ENCODE results near the gene GOLGA6L6. TPM values are rescaled to one million over a fixed set of nuclear protein-coding genes. Genes with fewer than 3 reads are reported as not detected.
"Not testable (repeated sequence)": the region's sequence is repeated elsewhere in the genome, so short reads cannot be mapped to it uniquely, and the experiment has no call there.

The GOLGA6L6 gene
- total RNA-seq, 4 donors from 2014 or later = not detected

DNA sequence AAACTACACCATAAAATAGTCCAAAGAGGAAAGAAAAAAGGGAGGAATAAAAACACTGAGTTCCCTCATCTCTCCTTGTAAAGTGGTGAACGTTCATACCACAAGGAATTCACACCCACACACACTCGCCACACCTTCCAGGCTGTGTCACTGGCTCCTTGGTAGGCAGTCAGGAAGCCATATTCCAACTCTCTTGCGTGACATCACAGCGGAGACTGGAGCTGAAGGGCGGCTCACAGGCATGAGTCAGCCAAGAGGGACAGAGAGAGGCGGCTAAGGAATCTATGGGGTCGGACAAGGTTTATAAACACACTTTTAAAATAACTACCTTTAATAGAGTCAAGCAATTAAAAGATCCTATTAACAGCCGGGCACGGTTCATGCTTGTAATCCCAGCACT lies 43.8 kb downstream of the GOLGA6L6 start:
- H3K4me3 ChIP-seq (replicated peaks in 1 of 3); H3K27ac ChIP-seq; DNase-seq; intact Hi-C loops (cut with DNase I); H3K36me3 ChIP-seq; H3K9me3 ChIP-seq; H3K4me1 ChIP-seq; H3K27me3 ChIP-seq: not testable (repeated sequence)
- WGBS, 2 donors = no CpG with 5 or more reads among the region's 9 CpGs

DNA sequence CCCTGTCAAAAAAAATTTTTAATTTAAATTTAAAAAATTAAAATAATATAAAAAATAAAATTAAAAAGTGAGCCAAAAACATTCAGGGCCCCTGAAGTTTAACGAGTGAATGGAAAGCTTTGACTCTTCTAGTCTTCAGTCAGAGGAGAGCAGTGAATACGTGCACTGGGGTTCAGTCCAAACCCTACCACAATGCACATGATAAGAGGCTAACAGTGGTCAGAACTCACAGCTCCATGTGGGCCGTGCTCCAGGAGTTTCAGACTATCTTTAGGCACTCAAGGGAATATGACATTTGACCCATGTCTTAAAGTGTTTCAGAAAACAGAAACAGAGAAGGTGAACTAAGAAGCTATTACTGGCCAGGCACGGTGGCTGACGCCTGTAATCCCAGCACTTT lies 48.6 kb downstream of the GOLGA6L6 start:
- H3K27ac ChIP-seq; H3K4me1 ChIP-seq; H3K9me3 ChIP-seq; H3K27me3 ChIP-seq; H3K36me3 ChIP-seq; intact Hi-C loops (cut with DNase I); H3K4me3 ChIP-seq (replicated peaks in 1 of 3); DNase-seq: not testable (repeated sequence)
- WGBS, 2 donors = no CpG with 5 or more reads among the region's 5 CpGs

DNA sequence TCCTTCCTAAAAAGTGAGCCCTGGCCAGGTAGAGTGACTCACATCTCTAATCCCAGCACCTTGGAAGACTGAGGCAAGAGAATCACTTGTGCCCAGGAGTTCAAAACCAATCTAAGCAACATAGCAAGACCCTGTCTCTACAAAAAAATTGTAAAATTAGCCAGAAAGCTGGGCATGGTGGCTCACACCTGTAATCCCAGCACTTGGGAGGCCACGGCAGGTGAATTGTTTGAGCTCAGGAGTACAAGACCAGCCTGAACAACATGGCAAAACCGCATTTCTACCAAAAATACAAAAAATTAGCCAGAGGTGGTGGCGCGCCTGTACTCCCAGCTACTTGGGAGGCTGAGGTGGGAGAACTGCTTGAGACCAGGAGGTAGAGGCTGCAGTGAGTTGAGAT lies 49.0 kb downstream of the GOLGA6L6 start:
- H3K9me3 ChIP-seq; H3K4me1 ChIP-seq; intact Hi-C loops (cut with DNase I); H3K36me3 ChIP-seq; H3K27ac ChIP-seq; DNase-seq; H3K27me3 ChIP-seq; H3K4me3 ChIP-seq (replicated peaks in 1 of 3): not testable (repeated sequence)
- WGBS, 2 donors = 100% methylated on average over 1 of the region's 4 CpGs; no CpG with 5 or more reads in 1 of the 2 donors

DNA sequence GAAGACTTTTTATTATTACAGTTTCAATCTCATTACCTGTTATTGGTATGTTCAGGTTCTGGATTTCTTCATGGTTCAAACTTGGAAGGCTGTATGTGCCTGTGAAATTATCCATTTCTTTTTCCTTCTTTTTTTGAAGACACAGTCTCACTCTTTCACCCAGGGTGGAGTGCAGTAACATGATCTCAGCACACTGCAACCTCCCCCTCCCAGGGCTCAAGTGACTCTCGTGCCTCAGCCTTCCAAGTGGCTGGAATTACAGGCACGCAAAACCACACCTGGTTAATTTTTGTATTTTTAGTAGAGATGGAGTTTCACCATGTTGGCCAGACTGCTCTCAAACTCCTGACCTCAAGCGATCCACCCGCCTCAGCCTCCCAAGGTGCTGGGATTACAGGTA lies 52.3 kb downstream of the GOLGA6L6 start:
- intact Hi-C loops (cut with DNase I); H3K27ac ChIP-seq; H3K36me3 ChIP-seq; H3K9me3 ChIP-seq; H3K4me1 ChIP-seq; H3K27me3 ChIP-seq; DNase-seq; H3K4me3 ChIP-seq (replicated peaks in 1 of 3): not testable (repeated sequence)
- WGBS, 2 donors = 92 to 95% methylated on average over 2 of the region's 4 CpGs

Small RNA genes lying within 50 kb of the gene (small RNA-seq; reads per million reads assigned to genes)
- not detected for gene RN7SL759P
